ENCODE results near the gene SORCS3. TPM values are rescaled to one million over a fixed set of nuclear protein-coding genes. Genes with fewer than 3 reads are reported as not detected.

The SORCS3 gene
- total RNA-seq, 2 donors from 2014 or later: not detected

DNA sequence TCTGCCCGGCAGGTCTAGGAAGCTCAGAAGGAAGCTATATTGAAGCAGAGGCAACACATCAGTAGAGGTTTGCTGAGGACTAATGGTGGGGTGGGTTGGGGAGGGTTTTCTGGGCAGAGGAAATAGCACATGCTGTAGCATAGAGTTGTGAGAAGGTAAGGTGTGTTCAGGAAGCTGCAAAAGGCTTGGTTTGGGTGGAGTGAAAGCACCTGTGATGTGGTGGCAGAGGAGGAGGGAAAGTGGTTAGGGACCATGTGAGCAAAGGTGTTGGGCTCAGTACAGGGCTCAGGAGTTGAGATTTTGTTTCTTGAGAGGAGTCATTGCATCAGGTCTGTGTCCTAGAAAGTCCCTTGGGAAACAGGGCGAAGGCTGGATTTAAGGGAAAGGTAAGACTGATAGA lies 294.6 kb downstream of the SORCS3 start:
- H3K27me3 ChIP-seq (replicated peaks; ENCODE audit: insufficient read depth): no peaks in the 10 kb centered on the region
- no peaks in the 10 kb centered on the region for H3K36me3 ChIP-seq
- no peak for ATAC-seq (ENCODE audit: insufficient number of reproducible peaks, low FRiP score, low read depth)
- no peaks in the 10 kb centered on the region for H3K9me3 ChIP-seq
- no peak overlapping the region for H3K27ac ChIP-seq
- H3K4me3 ChIP-seq: no peak overlapping the region
- TF ChIP-seq, protein P1, sequence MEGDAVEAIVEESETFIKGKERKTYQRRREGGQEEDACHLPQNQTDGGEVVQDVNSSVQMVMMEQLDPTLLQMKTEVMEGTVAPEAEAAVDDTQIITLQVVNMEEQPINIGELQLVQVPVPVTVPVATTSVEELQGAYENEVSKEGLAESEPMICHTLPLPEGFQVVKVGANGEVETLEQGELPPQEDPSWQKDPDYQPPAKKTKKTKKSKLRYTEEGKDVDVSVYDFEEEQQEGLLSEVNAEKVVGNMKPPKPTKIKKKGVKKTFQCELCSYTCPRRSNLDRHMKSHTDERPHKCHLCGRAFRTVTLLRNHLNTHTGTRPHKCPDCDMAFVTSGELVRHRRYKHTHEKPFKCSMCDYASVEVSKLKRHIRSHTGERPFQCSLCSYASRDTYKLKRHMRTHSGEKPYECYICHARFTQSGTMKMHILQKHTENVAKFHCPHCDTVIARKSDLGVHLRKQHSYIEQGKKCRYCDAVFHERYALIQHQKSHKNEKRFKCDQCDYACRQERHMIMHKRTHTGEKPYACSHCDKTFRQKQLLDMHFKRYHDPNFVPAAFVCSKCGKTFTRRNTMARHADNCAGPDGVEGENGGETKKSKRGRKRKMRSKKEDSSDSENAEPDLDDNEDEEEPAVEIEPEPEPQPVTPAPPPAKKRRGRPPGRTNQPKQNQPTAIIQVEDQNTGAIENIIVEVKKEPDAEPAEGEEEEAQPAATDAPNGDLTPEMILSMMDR (IDR thresholded peaks at IDR 0.05): no peak
- DNase-seq (ENCODE audit: low spot score): no peak
- no peaks in the 10 kb centered on the region for H3K4me1 ChIP-seq (ENCODE audit: control insufficient read depth in 1 of 2, low read depth in 2 of 2)

DNA sequence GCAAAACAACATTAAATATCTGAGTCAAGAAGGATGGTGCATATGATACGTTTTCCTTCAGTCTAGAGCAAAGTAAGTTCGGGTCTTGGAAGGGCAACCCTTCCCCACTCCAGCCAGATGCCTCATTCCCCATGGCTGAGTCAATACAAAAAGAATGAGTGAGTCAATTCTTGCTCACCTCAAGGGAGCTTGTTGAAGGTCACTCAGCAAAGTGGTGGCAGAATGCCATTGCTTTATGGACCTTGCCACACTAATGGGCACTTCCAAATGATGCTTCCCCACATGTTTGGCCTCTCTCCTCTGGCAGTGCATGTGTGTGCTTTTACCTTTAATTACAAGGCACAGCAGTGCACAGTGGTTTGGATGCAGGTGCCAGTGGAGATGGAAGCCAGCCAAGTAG lies 296.5 kb downstream of the SORCS3 start:
- H3K4me1 ChIP-seq (ENCODE audit: control insufficient read depth in 1 of 2, low read depth in 2 of 2): no peaks in the 10 kb centered on the region
- H3K27me3 ChIP-seq (replicated peaks; ENCODE audit: insufficient read depth): no peaks in the 10 kb centered on the region
- H3K27ac ChIP-seq: no peak overlapping the region
- no peak overlapping the region for H3K4me3 ChIP-seq
- DNase-seq (ENCODE audit: low spot score): no peak
- H3K36me3 ChIP-seq: no peaks in the 10 kb centered on the region
- ATAC-seq (ENCODE audit: insufficient number of reproducible peaks, low FRiP score, low read depth): no peak
- TF ChIP-seq, protein P1 (IDR thresholded peaks at IDR 0.05): no peak
- H3K9me3 ChIP-seq: no peaks in the 10 kb centered on the region

DNA sequence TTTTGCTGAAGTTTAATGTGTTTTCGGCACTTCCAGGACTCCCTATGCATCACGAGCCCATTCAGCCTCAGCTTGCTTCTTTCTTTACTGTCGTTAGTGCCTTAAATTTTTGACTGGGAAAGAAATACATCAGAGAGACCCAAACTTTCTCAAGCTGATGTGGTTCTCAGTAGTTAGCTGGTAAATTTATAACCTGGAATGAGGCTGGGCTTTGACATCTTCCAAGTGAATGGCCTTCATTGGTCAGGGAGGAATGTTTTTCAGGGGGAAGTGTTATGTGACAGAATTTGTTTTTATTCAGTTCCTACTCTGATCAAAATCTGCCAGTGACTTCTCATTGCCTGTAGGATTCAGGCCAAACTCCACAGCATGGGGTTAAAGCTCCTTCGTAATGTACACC lies 296.9 kb downstream of the SORCS3 start:
- TF ChIP-seq, protein P1 (IDR thresholded peaks at IDR 0.05): no peak
- H3K4me3 ChIP-seq: no peak overlapping the region
- no peak for DNase-seq (ENCODE audit: low spot score)
- H3K36me3 ChIP-seq: no peaks in the 10 kb centered on the region
- no peak overlapping the region for H3K27ac ChIP-seq
- ATAC-seq (ENCODE audit: insufficient number of reproducible peaks, low FRiP score, low read depth): no peak
- H3K4me1 ChIP-seq (ENCODE audit: control insufficient read depth in 1 of 2, low read depth in 2 of 2): no peaks in the 10 kb centered on the region
- no peaks in the 10 kb centered on the region for H3K27me3 ChIP-seq (replicated peaks; ENCODE audit: insufficient read depth)
- H3K9me3 ChIP-seq: no peaks in the 10 kb centered on the region

DNA sequence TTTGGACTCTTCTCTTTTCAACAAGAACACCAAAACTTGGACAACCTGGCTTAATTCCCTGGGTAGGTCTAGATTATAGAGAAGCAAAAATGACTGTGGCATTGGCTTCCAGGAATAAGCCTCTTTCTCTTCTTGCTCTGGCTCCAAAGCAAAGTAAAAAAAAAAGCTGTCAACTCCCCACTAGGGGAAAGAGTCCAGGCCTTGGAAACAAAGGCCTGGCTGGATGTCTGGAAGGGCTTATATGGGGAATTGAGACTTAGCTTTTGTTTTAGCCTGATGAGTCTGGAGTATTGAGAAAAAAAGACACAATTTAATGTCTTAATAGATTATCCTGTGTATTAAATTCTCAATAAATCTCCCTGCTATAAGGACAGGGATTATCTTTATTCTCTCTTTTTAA lies 300.6 kb downstream of the SORCS3 start:
- no peak for ATAC-seq (ENCODE audit: insufficient number of reproducible peaks, low FRiP score, low read depth)
- Histone ChIP-seq H3K4me3 (no peak overlapping the region), H3K36me3 (no peaks in the 10 kb centered on the region), H3K9me3 (no peaks in the 10 kb centered on the region), H3K27me3 (replicated peaks; ENCODE audit: insufficient read depth) (no peaks in the 10 kb centered on the region), H3K27ac (no peak overlapping the region), H3K4me1 (ENCODE audit: control insufficient read depth in 1 of 2, low read depth in 2 of 2) (no peaks in the 10 kb centered on the region)
- TF ChIP-seq, protein P1 (IDR thresholded peaks at IDR 0.05): no peak
- DNase-seq (ENCODE audit: low spot score): no peak

DNA sequence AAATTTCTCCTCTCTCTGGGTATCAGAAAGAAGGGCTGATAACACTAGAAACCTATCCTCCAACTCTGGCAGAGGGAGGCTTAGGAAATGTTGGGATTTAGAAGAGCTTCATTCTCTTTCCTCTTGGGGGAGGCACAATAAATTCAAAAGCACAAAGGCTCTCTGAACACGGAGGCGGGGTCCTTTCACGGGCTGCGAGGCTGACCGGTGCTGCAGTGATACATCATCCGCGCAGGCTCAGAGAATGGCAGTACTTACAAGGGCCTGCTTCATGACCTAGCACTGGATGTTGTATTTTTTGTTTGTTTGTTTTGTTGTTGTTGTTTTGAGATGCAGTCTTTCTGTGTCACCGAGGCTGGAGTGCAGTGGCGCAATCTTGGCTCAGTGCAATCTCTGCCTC lies 306.2 kb downstream of the SORCS3 start:
- no peaks in the 10 kb centered on the region for H3K27me3 ChIP-seq (replicated peaks; ENCODE audit: insufficient read depth)

More for the DNA sequence above, 306.2 kb downstream of the SORCS3 start:
- no peaks in the 10 kb centered on the region for H3K9me3 ChIP-seq
- DNase-seq (ENCODE audit: low spot score) (no peak), ATAC-seq (ENCODE audit: insufficient number of reproducible peaks, low FRiP score, low read depth) (no peak)
- H3K36me3 ChIP-seq: no peaks in the 10 kb centered on the region
- H3K4me1 ChIP-seq (ENCODE audit: control insufficient read depth in 1 of 2, low read depth in 2 of 2): no peaks in the 10 kb centered on the region
- TF ChIP-seq, protein P1 (IDR thresholded peaks at IDR 0.05): no peak
- no peak overlapping the region for H3K27ac ChIP-seq
- H3K4me3 ChIP-seq: no peak overlapping the region

Measured in thoracic aorta (tissue), 2 donors.